LNCaP clone FGC (cell line): Measurements from ENCODE around the gene ARL5A.

Source experiments
- DNase-seq: peaks from one replicate; pipeline ENCODE4 v3.0.0-alpha.2; 2011; ENCODE audit warnings: low read depth
- H3K4me3 ChIP-seq: 2 replicates; pipeline ENCODE4 v1.5.1; 2011; ENCODE audit warnings: mild to moderate bottlenecking, low read depth, low read length, control low read depth
- CTCF ChIP-seq: IDR thresholded peaks from 2 replicates; pipeline ENCODE4 v1.5.1; 2012; ENCODE audit warnings: mild to moderate bottlenecking; ENCODE audit not compliant: control insufficient read depth, insufficient read depth; ENCODE audit errors: extremely low read depth

ARL5A gene

DNA sequence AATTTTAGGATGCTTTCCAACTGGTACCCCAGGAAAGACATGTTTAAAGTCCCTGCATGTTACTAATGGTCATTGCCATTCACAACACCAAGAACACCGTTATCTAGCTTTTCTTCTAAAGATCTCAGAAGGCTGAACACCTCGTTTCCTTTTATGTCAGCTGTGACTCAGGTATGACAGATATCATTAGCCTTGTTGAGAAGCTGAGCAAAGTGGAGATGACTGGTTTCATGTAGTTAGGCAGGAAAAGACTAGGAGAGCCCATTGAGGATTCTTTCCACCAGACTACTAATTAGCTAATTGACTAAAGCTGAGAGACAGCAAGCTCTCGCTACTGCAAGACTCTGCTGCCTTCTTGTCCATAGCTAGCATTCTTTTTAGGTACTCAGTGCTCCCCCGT, 32.0 kb upstream of the ARL5A start:
- TF ChIP-seq CTCF: no peak
- no peak for DNase-seq
- no peak overlapping the region for H3K4me3 ChIP-seq

- H3K4me3 ChIP-seq: no peak overlapping the region
- TF ChIP-seq CTCF: no peak
- no peak for DNase-seq
Observed at GRCh38 chr2:151857650-151858049, 29.4 kb upstream of the ARL5A start.

- H3K4me3 ChIP-seq: no peak overlapping the region
Observed at GRCh38 chr2:151855111-151855510, 26.9 kb upstream of the ARL5A start.

DNA sequence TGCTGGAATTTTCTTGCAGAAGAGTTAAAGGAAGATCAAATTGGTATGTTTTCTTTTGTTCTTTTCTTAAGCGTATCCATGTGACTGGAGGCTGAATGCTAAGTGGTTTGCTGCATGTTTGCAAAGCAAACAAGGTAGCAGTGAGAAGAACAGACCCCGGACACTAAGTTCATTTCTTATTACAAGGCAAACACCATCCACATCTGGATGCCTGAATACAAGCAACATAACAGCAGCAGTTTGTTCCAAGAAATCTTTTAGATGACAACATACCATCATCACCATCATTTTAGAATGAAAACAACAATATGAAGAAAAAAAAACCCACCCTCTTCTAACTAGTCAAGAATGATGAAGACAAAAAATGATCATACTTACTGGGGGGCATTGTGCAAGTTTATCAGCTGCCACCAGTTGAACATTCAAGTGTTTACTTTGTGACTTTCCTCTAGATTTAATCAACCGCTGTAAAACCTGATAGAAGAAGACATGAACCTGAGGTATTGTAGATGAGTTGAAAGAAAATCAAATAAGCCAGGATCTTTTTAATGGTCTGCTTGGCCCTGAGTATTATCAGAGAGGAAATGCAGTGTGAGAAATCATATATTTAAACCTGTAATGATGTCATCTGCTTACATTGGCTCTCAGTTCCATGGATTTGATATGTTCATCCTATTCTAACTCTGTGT, 25.0 kb upstream of the ARL5A start:
- no peak for TF ChIP-seq CTCF
- peak; percentile 70 for DNase-seq
- H3K4me3 ChIP-seq: no peak overlapping the region

More at GRCh38 chr2:151855111-151855510, 26.9 kb upstream of the ARL5A start:
- DNase-seq: no peak
- no peak for TF ChIP-seq CTCF

- no peak overlapping the region for H3K4me3 ChIP-seq
- TF ChIP-seq CTCF: no peak
- DNase-seq: no peak
Observed at GRCh38 chr2:151852260-151853069, 24.2 kb upstream of the ARL5A start.

DNA sequence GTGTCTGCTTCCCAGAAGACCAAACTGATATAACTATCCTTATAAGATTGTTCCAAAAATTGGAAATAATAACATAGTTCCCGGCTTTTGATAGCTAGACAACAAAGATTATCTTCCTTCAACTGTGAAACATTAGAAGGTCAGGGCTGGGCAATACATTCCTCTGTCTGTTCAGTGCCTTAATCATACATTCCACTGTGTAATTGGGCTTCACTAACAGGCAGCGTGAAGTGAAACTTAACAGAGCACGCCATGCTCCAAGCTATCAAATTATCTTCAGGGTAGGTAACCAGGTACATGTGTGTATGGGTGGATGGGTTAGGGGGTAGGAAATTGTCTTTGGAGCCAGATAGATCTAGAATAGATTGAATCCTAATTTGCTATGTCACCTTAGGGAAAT, 23.5 kb upstream of the ARL5A start:
- no peak for DNase-seq
- no peak for TF ChIP-seq CTCF
- no peak overlapping the region for H3K4me3 ChIP-seq

- no peak overlapping the region for H3K4me3 ChIP-seq
- no peak for DNase-seq
- no peak for TF ChIP-seq CTCF
Observed at GRCh38 chr2:151849413-151850010, 21.3 kb upstream of the ARL5A start.
